Hepatocyte (in vitro differentiated cells): ENCODE measurements around the gene KRTAP4-4. TPM values are rescaled to one million over a fixed set of nuclear protein-coding genes. Genes with fewer than 3 reads are reported as not detected.

Source experiments
- DNase-seq: peaks from one replicate; pipeline ENCODE4 v3.0.0-alpha.2; 2016; ENCODE audit warnings: low spot score
- H2AFZ ChIP-seq: fragments of 200-600 bp; sonication (generic); 2 replicates; pipeline ENCODE4 v1.6.0; 2016; ENCODE audit warnings: antibody characterized with exemption, mild to moderate bottlenecking
- H3K27ac ChIP-seq: fragments of 200-600 bp; sonication (generic); 2 replicates; pipeline ENCODE4 v1.5.1; 2016; ENCODE audit warnings: mild to moderate bottlenecking
- H3K27me3 ChIP-seq: fragments of 200-600 bp; sonication (generic); 2 replicates; pipeline ENCODE4 v1.6.1; 2016
- H3K36me3 ChIP-seq: fragments of 200-600 bp; sonication (generic); replicated peaks from 2 replicates; pipeline ENCODE4 v1.5.1; 2016; ENCODE audit warnings: low read depth; ENCODE audit not compliant: insufficient read depth
- H3K4me1 ChIP-seq: fragments of 200-600 bp; sonication (generic); 2 replicates; pipeline ENCODE4 v1.5.1; 2016; ENCODE audit warnings: mild to moderate bottlenecking, moderate library complexity; ENCODE audit not compliant: insufficient read depth
- H3K4me2 ChIP-seq: fragments of 200-600 bp; sonication (generic); 2 replicates; pipeline ENCODE4 v1.6.0; 2016
- H3K4me3 ChIP-seq: fragments of 200-600 bp; sonication (generic); 2 replicates; pipeline ENCODE4 v1.5.1; 2016; ENCODE audit warnings: mild to moderate bottlenecking
- H3K79me2 ChIP-seq: fragments of 200-600 bp; sonication (generic); 2 replicates; pipeline ENCODE4 v1.6.0; 2017; ENCODE audit warnings: mild to moderate bottlenecking
- H3K9me2 ChIP-seq: fragments of 200-600 bp; sonication (generic); replicated peaks from 2 replicates; pipeline ENCODE4 v1.6.0; 2017; ENCODE audit warnings: mild to moderate bottlenecking; ENCODE audit not compliant: insufficient read depth
- H3K9me3 ChIP-seq: fragments of 200-600 bp; sonication (generic); 2 replicates; pipeline ENCODE4 v1.5.1; 2016; ENCODE audit warnings: low read depth, mild to moderate bottlenecking
- H4K20me1 ChIP-seq: fragments of 200-600 bp; sonication (generic); 2 replicates; pipeline ENCODE4 v1.6.0; 2016; ENCODE audit warnings: mild to moderate bottlenecking; ENCODE audit not compliant: insufficient read depth, poor library complexity, severe bottlenecking
- EZH2 ChIP-seq: fragments of 200-600 bp; sonication (generic); IDR thresholded peaks from 2 replicates; pipeline ENCODE4 v1.6.1; 2016; ENCODE audit warnings: antibody characterized with exemption, mild to moderate bottlenecking, borderline replicate concordance
- EZH2phosphoT487 ChIP-seq: fragments of 200-600 bp; sonication (generic); IDR thresholded peaks from one replicate; pipeline ENCODE4 v1.6.1; 2018; ENCODE audit warnings: antibody characterized with exemption, mild to moderate bottlenecking, low read depth, moderate library complexity; ENCODE audit not compliant: unreplicated experiment, severe bottlenecking
- WGBS: methylation state at CpG from one replicate; pipeline ENCODE4 v1.1.6; 2016; ENCODE audit warnings: low lambda C conversion rate; ENCODE audit errors: missing lambda C conversion rate; 5-methylcytosine and 5-hydroxymethylcytosine counted together
- polyA plus RNA-seq: library from polyadenylated mRNA; unstranded; fragments of >200 nt; fragmentation: Nextera tagmentation; extraction: Ambion mirVana; gene quantifications from 2 replicates; pipeline ENCODE4 v1.2.1, GENCODE V29; 2016
- total RNA-seq: library from RNA; depleted of rRNA; stranded (reverse); fragments of >200 nt; gene quantifications from 2 replicates; pipeline ENCODE4 v1.2.3, GENCODE V29; 2014
- TF ChIP-seq, protein P1 (sequence below): fragments of 200-600 bp; sonication (generic); IDR thresholded peaks from 2 replicates; pipeline ENCODE4 v1.5.1; 2016; ENCODE audit warnings: antibody characterized with exemption, mild to moderate bottlenecking; ENCODE audit not compliant: poor library complexity

The KRTAP4-4 gene
- total and polyA plus RNA-seq, 2 experiments from 2014 or later: not detected

DNA sequence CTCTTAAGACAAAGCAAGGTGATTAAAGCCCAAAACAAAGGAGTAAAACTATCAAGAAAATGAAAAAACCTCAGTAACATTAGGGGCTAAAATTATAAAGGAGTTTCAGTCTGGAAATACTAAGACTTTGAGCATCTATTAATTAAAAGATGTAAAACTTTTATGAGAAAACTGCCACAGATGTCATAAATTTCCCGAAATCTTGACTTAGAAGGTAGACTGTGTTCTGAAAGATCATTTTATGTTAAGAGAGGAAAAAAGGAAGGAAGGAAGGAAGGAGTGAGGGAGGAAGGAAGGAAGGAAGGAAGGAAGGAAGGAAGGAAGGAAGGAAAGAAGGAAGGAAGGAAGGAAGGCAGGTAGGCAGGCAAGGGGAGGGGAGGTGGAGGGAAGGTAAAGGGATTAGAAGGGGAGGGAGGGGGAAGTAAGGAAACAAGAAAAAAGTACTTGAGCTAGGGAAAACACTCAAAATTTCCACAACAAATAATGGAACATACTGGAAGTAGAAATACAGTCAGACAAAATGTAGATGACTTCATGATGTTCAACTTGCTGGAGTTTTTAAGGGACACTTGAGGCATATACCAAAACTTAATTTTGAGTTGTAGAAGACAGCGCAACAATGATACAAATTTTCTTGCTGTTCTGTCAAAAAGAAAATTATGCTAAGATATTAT, 12.9 kb downstream of the KRTAP4-4 start:
- Histone ChIP-seq H3K9me3 (no peaks in the 10 kb centered on the region), H3K4me2 (no peak overlapping the region), H4K20me1 (no peaks in the 10 kb centered on the region), H3K9me2 (no peaks in the 10 kb centered on the region), H3K79me2 (no peaks in the 10 kb centered on the region), H2AFZ (no peak overlapping the region), H3K27ac (no peak overlapping the region), H3K4me3 (no peak overlapping the region), H3K36me3 (no peaks in the 10 kb centered on the region), H3K27me3 (peaks cover 2% of the 10 kb centered on the region), H3K4me1 (no peaks in the 10 kb centered on the region)
- TF ChIP-seq EZH2 (no peak), EZH2phosphoT487 (no peak)
- TF ChIP-seq, protein P1, sequence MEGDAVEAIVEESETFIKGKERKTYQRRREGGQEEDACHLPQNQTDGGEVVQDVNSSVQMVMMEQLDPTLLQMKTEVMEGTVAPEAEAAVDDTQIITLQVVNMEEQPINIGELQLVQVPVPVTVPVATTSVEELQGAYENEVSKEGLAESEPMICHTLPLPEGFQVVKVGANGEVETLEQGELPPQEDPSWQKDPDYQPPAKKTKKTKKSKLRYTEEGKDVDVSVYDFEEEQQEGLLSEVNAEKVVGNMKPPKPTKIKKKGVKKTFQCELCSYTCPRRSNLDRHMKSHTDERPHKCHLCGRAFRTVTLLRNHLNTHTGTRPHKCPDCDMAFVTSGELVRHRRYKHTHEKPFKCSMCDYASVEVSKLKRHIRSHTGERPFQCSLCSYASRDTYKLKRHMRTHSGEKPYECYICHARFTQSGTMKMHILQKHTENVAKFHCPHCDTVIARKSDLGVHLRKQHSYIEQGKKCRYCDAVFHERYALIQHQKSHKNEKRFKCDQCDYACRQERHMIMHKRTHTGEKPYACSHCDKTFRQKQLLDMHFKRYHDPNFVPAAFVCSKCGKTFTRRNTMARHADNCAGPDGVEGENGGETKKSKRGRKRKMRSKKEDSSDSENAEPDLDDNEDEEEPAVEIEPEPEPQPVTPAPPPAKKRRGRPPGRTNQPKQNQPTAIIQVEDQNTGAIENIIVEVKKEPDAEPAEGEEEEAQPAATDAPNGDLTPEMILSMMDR: no peak
- 94% methylated on average over 2 of the region's 2 CpGs for WGBS
- DNase-seq: no peak

DNA sequence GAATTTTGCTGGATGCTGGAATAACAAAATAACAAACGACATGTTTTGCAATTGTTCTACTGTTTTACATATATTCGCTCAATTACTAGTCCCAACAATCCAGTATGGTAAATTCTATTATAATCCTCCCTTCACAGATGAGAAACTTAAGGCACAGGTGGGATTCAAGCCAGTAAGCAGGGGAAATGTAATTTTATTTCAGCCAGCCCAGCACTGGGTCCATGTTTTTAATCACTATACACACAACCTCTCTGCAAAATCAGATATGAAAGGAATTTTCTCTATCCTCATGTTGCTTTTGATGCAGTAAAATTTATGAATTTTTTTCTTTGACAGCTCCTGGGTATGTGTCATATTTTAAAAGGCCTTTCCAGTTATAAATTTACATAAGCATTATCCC, 15.3 kb downstream of the KRTAP4-4 start:
- no peak overlapping the region for H2AFZ ChIP-seq
- H4K20me1 ChIP-seq: no peaks in the 10 kb centered on the region
- no peaks in the 10 kb centered on the region for H3K79me2 ChIP-seq
- no peaks in the 10 kb centered on the region for H3K36me3 ChIP-seq
- no peak overlapping the region for H3K4me2 ChIP-seq
- H3K27ac ChIP-seq: no peak overlapping the region
- TF ChIP-seq EZH2: no peak
- TF ChIP-seq, protein P1: no peak
- TF ChIP-seq EZH2phosphoT487: no peak
- H3K4me1 ChIP-seq: no peaks in the 10 kb centered on the region
- no peaks in the 10 kb centered on the region for H3K9me2 ChIP-seq
- H3K27me3 ChIP-seq: no peaks in the 10 kb centered on the region
- no peak for DNase-seq
- WGBS: 81% methylated on average over 2 of the region's 2 CpGs
- H3K9me3 ChIP-seq: no peaks in the 10 kb centered on the region
- no peak overlapping the region for H3K4me3 ChIP-seq

DNA sequence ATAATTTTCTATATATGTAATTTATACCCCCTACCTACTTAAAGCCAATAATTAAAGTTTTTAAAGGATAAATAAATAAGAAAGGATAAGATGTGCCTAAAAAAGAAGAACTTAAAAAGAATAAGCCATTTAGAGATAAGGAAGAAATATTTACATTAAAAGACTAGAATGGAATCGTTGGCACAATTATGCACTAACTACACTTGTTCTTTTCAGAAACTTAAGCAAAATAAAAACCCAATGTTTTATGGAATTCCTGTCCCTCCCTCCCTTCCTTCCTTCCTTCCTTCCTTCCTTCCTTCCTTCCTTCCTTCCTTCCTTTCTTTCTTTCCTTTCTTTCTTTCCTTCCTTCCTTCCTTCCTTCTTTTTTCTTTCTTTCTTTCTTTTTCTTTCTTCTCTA, 15.7 kb downstream of the KRTAP4-4 start:
- TF ChIP-seq EZH2: no peak
- Histone ChIP-seq H3K79me2 (no peaks in the 10 kb centered on the region), H3K4me3 (no peak overlapping the region), H3K27me3 (no peaks in the 10 kb centered on the region), H3K4me2 (no peak overlapping the region), H3K27ac (no peak overlapping the region), H4K20me1 (no peaks in the 10 kb centered on the region), H3K4me1 (no peaks in the 10 kb centered on the region), H3K36me3 (no peaks in the 10 kb centered on the region), H3K9me3 (no peaks in the 10 kb centered on the region), H2AFZ (no peak overlapping the region), H3K9me2 (no peaks in the 10 kb centered on the region)
- 95% methylated on average over 1 of the region's 1 CpG for WGBS
- DNase-seq: no peak

DNA sequence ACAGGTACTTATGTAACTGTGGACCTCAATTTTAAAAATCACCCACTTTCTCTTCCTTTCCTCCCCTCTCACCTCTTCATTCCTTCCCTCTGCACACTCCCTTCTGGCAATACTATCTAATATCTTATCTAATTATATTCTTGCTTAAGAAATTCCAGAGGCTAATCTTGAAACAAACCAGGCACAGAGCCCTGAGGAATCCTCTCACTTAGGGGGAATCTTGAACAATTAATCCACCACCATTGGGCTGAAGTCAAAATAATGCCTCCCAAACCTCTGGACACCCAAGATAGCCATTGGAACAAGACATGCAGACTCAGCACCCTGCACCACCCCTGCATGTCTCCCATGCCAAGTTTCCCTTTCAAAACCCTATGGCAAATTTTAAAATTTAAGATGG, 19.2 kb downstream of the KRTAP4-4 start:
- Histone ChIP-seq H3K9me3 (no peaks in the 10 kb centered on the region), H2AFZ (no peak overlapping the region), H3K4me1 (no peaks in the 10 kb centered on the region), H4K20me1 (no peaks in the 10 kb centered on the region), H3K4me2 (no peak overlapping the region), H3K9me2 (no peaks in the 10 kb centered on the region), H3K27ac (no peak overlapping the region), H3K79me2 (no peaks in the 10 kb centered on the region), H3K4me3 (no peak overlapping the region), H3K36me3 (no peaks in the 10 kb centered on the region), H3K27me3 (no peaks in the 10 kb centered on the region)
- no peak for DNase-seq
- TF ChIP-seq EZH2 (no peak), EZH2phosphoT487 (no peak)
- TF ChIP-seq, protein P1: no peak
